ENCODE measurements around the gene VIPR2.

GRCh38 chr7:159033473-159033825 is 111.2 kb downstream of the VIPR2 start:
- TF ChIP-seq CTCF (conservative IDR thresholded peaks at IDR 0.05) (no peak), ZFX (IDR thresholded peaks at IDR 0.05) (no peak)
